IPS-15b (cell line): ENCODE results near the gene ACSS3.
A peak's percentile ranks its signal among the peaks of the same experiment; 100 is the strongest.
"Not testable (repeated sequence)": the region's sequence is repeated elsewhere in the genome, so short reads cannot be mapped to it uniquely, and the experiment has no call there.

ENCODE experiments used
- H3K27me3 ChIP-seq: one replicate; pipeline ENCODE4 v1.6.1; 2013; ENCODE audit warnings: low read length; ENCODE audit not compliant: control insufficient read depth, insufficient read depth
- H3K36me3 ChIP-seq: one replicate; pipeline ENCODE4 v1.6.1; 2013; ENCODE audit warnings: low read length; ENCODE audit not compliant: control insufficient read depth, insufficient read depth
- H3K4me1 ChIP-seq: one replicate; pipeline ENCODE4 v1.6.1; 2013; ENCODE audit warnings: mild to moderate bottlenecking, low read length; ENCODE audit not compliant: control insufficient read depth, insufficient read depth
- H3K4me3 ChIP-seq: one replicate; pipeline ENCODE4 v1.5.1; 2013; ENCODE audit warnings: low read depth, low read length
- H3K9ac ChIP-seq: one replicate; pipeline ENCODE4 v1.6.1; 2013; ENCODE audit warnings: low read depth, mild to moderate bottlenecking, low read length
- H3K9me3 ChIP-seq: one replicate; pipeline ENCODE4 v1.6.1; 2013; ENCODE audit warnings: mild to moderate bottlenecking, low read length; ENCODE audit not compliant: control insufficient read depth, insufficient read depth

ACSS3 gene, protein sequence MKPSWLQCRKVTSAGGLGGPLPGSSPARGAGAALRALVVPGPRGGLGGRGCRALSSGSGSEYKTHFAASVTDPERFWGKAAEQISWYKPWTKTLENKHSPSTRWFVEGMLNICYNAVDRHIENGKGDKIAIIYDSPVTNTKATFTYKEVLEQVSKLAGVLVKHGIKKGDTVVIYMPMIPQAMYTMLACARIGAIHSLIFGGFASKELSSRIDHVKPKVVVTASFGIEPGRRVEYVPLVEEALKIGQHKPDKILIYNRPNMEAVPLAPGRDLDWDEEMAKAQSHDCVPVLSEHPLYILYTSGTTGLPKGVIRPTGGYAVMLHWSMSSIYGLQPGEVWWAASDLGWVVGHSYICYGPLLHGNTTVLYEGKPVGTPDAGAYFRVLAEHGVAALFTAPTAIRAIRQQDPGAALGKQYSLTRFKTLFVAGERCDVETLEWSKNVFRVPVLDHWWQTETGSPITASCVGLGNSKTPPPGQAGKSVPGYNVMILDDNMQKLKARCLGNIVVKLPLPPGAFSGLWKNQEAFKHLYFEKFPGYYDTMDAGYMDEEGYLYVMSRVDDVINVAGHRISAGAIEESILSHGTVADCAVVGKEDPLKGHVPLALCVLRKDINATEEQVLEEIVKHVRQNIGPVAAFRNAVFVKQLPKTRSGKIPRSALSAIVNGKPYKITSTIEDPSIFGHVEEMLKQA

DNA sequence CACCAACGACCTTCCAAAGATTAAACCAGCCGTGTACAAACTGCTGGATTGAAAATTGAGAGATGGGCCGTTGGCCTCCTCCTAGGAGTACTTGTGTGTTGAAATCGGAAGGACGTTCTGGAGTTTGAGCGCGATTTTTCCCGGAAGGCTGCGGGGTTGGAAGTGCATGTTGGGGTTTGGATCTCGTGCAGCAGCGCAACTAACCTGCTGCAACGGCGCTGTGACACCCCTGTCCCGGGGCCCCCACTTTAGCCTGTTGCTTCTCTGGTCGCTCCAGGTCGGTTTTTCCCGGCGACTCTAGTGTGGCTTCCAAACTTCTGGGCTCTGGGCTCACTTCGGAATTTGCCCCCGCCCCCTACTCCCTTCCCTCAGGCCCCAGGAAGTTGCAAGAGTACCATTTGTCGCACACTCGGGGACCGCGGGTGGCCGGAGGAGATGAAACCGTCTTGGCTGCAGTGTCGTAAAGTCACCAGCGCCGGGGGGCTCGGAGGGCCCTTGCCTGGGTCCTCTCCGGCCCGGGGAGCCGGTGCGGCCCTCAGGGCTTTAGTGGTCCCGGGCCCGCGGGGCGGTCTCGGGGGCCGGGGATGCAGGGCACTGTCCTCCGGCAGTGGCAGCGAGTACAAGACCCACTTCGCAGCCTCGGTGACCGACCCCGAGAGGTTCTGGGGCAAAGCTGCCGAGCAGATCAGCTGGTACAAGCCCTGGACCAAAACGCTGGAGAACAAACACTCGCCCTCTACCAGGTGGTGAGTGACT is at the start of gene ACSS3:
TSS of gene ACSS3 (plus strand) at position 394 of the 756 bp plus-strand sequence. CDS start at position 436, 42 bp downstream.
- no peaks in the 10 kb centered on the region for H3K27me3 ChIP-seq
- no peaks in the 10 kb centered on the region for H3K9me3 ChIP-seq
- no peaks in the 10 kb centered on the region for H3K36me3 ChIP-seq
- H3K4me3 ChIP-seq = peak within 1 kb of the TSS; percentile 91
- H3K9ac ChIP-seq = peak within 1 kb of the TSS; percentile 67
- H3K4me1 ChIP-seq = peaks cover 16% of the 10 kb centered on the region

DNA sequence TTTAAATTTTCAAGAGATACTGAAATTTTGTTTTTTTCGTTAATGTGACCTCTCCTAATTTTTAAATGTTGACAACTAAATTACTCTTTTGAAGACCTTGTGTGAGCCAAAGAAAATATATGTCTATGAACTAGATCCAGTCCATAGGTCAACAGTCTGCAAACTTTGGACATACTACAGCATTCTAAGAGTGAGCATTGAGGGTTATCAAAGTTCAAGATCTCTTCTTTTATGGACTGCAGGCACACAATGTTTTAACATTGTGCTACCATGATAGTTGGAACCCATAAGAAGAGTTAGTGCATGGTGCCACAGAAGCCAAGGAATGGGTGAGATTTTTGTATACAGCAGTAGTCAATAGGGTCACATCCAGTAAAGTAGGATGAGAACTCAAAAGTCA is 43.0 kb upstream of the ACSS3 start:
- no peak overlapping the region for H3K4me3 ChIP-seq
- H3K27me3 ChIP-seq = no peaks in the 10 kb centered on the region
- H3K4me1 ChIP-seq = no peaks in the 10 kb centered on the region
- no peaks in the 10 kb centered on the region for H3K36me3 ChIP-seq
- H3K9ac ChIP-seq = no peak overlapping the region
- H3K9me3 ChIP-seq = no peaks in the 10 kb centered on the region

DNA sequence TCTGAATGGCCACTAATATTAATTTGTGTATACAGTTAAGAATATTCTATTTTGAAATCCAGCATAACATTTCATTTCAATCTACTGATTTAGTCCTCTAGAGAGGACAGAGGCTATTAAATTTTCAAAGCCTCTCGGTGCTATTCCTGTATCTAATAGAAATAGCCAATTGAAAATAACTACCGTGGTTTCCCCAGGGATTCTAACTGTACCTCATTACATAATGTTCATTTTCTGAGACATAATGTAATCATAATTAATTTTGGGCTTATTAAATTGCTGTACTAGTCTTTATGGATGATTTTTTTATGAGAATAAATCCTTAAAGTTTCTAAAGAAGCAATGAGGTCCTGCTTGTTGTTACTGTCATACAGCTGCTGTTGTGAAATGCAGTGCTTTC is 38.6 kb upstream of the ACSS3 start:
- H3K4me1 ChIP-seq = no peaks in the 10 kb centered on the region
- H3K36me3 ChIP-seq = no peaks in the 10 kb centered on the region
- no peak overlapping the region for H3K4me3 ChIP-seq
- no peaks in the 10 kb centered on the region for H3K9me3 ChIP-seq
- H3K9ac ChIP-seq = no peak overlapping the region
- H3K27me3 ChIP-seq = no peaks in the 10 kb centered on the region

DNA sequence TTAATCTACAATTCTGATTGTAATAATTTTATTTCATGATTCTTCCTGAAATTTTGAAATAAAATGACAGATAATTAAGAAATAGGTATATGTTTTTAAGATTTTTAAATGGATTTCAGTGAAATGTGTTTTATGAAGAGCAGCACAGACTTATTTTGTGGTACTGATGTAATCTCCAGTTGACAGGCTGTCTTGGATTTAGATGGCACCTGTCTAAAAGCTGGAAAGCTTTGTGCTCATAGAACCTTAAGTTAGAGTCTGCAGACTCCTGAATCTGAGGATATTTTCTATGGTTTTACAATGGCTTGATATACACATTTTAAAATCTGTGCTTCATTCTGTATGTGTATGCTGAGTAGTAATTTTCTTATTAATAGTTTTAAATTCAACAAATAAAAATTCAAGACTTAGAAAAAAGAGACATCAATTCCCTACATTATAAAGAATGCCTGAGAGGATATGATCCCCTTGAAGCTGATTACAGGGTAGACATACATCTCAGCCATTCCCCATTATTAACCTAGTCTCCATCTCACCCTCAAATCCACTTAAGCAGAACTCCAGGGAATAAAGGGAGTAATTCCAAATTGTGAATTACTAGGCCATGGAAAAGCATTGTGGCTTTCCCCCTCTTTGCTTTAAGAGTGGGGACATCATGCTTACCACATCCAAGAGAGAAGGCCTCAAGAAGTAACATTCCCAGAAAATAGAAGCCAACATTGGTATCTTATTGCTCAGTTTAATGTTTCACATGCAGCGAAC is 33.7 kb upstream of the ACSS3 start:
- Histone ChIP-seq H3K4me3 (no peak overlapping the region), H3K4me1 (no peaks in the 10 kb centered on the region), H3K9me3 (no peaks in the 10 kb centered on the region), H3K9ac (no peak overlapping the region), H3K27me3 (no peaks in the 10 kb centered on the region), H3K36me3 (no peaks in the 10 kb centered on the region)

DNA sequence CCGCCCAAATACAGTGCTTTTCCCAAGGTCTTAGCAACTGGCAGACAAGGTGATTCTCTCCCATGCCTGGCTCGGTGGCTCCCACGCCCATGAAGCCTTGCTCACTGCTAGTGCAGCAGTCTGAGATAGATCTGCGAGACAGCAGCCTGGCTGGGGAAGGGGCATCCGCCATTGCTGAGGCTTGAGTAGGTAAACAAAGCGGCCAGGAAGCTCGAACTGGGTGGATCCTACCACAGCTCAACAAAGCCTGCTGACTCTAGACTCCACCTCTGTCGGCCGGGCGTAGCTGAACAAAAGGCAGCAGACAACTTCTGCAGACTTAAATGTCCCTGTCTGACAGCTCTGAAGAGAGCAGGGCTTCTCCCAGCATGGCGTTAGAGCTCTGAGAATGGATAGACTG is 12.9 kb upstream of the ACSS3 start:
- H3K4me1 ChIP-seq, H3K4me3 ChIP-seq, H3K9ac ChIP-seq, H3K36me3 ChIP-seq, H3K27me3 ChIP-seq, H3K9me3 ChIP-seq: not testable (repeated sequence)

DNA sequence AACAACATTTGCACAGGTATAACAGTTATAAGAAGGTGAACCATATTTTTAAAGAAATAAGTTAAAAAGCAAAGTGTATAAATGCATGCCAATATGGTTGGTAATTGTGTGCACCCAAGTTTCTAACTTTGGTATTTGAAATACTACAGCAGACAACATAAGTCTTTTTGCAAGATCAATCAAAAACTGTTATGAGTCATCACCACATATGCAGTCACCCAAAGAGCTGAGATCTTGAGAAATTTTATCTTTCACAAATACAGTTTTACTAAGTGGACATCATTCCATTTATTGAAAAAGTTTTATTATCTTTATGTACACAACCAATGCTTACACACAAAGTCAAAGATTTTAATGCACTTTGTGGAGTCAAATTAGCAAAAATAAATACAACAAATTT is 7.0 kb upstream of the ACSS3 start:
- H3K27me3 ChIP-seq = no peaks in the 10 kb centered on the region
- H3K4me3 ChIP-seq = no peak overlapping the region
- H3K9ac ChIP-seq = no peak overlapping the region
- H3K36me3 ChIP-seq = no peaks in the 10 kb centered on the region
- no peaks in the 10 kb centered on the region for H3K9me3 ChIP-seq
- H3K4me1 ChIP-seq = no peaks in the 10 kb centered on the region

DNA sequence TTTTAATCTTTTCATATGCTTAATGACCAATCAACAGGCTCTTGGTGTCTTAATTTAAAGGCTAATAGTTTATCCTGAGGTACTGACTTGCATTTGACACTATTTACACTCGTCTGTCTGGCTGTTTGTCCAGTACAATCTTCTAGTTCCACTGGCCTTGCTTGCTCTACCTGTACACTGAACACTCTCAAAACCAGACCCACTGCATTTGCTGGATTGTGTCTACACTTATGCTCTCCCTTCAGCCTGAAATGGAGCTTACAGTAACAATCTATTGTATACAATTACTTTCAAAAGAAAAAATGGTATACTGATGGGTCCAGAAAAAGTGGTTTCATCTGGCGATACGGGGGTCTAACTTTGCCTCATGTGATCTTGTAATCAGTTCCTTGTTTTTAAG is 2.3 kb upstream of the ACSS3 start:
- Histone ChIP-seq H3K9ac (no peak overlapping the region), H3K27me3 (no peaks in the 10 kb centered on the region), H3K36me3 (no peaks in the 10 kb centered on the region), H3K4me3 (no peak overlapping the region), H3K4me1 (peaks cover 5% of the 10 kb centered on the region), H3K9me3 (no peaks in the 10 kb centered on the region)

DNA sequence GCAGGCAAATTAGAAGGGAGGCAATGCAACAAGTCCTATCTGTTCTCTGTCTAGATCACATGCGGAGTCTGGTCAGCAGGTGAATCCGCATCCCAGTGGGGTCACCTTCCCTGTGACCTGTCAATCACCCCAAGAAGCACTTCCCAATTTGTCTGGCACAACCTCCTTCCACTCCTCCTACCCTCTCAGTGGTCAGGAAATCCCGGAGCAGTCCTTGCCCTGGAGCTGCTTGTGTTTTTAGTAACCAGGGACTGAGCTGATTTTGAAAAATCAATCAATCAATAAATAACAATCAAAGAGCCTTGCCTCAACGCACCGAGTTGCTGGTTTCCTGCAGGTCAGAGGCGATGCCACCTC is 572 bp upstream of the ACSS3 start:
- H3K9me3 ChIP-seq = no peaks in the 10 kb centered on the region
- peak overlapping the region; percentile 67 for H3K9ac ChIP-seq
- H3K36me3 ChIP-seq = no peaks in the 10 kb centered on the region
- no peaks in the 10 kb centered on the region for H3K27me3 ChIP-seq
- H3K4me1 ChIP-seq = peaks cover 10% of the 10 kb centered on the region
- H3K4me3 ChIP-seq = peak overlapping the region; percentile 91

DNA sequence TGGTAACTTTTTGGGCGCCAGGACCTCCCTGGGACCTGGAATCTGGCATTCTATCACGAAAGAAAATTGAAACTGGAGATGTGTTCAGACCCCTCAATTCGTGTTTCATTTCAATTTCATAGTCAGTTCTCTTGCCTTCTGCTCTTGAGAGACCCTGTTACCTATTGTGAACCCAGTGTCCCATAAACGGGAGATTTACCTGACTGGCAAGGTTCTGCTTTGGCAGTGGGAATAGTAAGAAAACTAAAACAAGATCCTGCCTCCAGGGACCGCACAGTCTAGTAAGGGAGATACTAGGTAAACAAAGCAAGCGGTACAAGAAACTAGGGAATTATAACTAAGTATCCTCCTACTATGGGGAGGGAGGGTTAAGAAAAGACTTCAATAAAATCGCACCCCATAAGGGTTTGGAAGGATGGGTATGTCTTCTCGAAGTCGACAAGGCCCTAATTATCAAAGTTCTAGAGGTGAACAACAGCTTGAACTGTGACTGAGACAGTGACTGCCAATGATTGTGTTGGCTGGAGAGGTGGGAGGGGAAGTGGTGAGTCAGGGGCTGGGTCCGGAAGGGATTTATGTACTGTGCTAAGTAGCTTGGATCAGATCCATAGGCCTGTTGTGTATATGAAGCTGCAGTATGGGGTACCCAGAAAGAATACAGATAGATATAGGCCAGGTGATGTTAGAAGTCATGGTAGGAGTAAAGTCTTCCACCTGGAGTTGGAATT is 754 bp downstream of the ACSS3 start:
- Histone ChIP-seq H3K4me1 (peaks cover 20% of the 10 kb centered on the region), H3K27me3 (no peaks in the 10 kb centered on the region), H3K4me3 (peak overlapping the region; percentile 91), H3K36me3 (no peaks in the 10 kb centered on the region), H3K9me3 (no peaks in the 10 kb centered on the region), H3K9ac (peak overlapping the region; percentile 50)

DNA sequence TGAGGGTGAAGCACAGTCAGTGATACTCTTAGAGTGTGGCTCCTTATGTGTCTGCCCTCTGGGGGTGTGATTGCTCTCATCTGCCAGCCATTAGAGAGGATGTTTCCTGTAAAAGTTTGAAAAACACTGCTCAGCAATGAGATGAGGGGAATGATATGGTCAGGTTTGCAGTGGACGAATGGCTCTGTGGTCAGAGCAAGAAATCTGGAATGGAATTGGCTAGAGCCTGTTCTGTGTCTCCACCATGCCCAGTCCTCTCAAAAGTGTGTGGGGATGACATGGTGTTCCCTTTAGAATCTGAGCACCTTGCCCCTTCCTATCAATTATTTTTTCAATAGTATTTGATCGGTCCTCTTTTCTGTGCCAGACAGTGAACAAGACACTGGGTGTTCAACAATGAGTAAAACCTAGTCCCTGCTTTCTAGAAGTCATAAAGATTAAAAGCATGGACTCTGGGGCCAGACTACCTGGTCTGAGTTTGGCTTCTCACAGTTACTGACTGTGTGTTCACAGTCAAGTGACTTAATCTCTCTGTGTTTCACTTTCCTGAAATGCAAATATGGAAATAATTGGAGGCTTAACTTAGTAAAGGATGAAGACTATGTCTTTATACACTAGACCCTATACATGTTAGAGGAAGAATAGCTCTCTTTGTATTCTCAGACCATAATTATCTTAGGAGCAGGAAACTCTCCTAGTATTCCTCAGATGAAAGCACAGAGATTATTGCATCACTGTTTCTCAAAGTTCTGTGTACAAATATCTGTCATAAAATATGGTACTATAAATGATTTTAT is 1.6 kb downstream of the ACSS3 start:
- Histone ChIP-seq H3K9ac (no peak overlapping the region), H3K4me3 (peak overlapping the region; percentile 91), H3K4me1 (peaks cover 26% of the 10 kb centered on the region)

More for the DNA sequence above, 1.6 kb downstream of the ACSS3 start:
- no peaks in the 10 kb centered on the region for H3K9me3 ChIP-seq
- H3K36me3 ChIP-seq = no peaks in the 10 kb centered on the region
- no peaks in the 10 kb centered on the region for H3K27me3 ChIP-seq
